HEK293 (cell line): ENCODE data around the gene HDLBP.

ENCODE experiments used
- CTCF ChIA-PET: fragments of 350-600 bp; formaldehyde crosslinking; extraction: SDS; loops from one replicate; lab custom pipeline; 2021; ENCODE audit warnings: antibody characterized with exemption; lab: Yijun Ruan, JAX
- POLR2A ChIA-PET: fragments of 300-600 bp; formaldehyde crosslinking; extraction: SDS; loops from one replicate; lab custom pipeline; 2020; ENCODE audit warnings: antibody characterized with exemption, inconsistent platforms; lab: Yijun Ruan, JAX
- H3K27ac ChIP-seq: fragments of 200-500 bp; sonication (Bioruptor generic); 2 replicates; pipeline ENCODE4 v1.5.1; 2014; ENCODE audit warnings: low read depth, low read length, control low read depth, inconsistent platforms; ENCODE audit errors: extremely low read depth
- H3K36me3 ChIP-seq, 2 experiments: fragments of 200-500 bp in 1 of 2; sonication (Bioruptor generic) in 1 of 2; 1 replicate in 1 of 2; 2 replicates in 1 of 2; pipeline ENCODE4 v1.5.1; 2014 to 2017; ENCODE audit warnings: inconsistent platforms in 2 of 2, low read length in 2 of 2; ENCODE audit not compliant: control insufficient read depth in 2 of 2, insufficient read depth in 1 of 2
- H3K4me1 ChIP-seq: fragments of 200-500 bp; sonication (Bioruptor generic); 2 replicates; pipeline ENCODE4 v1.5.1; 2014; ENCODE audit warnings: mild to moderate bottlenecking, low read length, inconsistent platforms; ENCODE audit not compliant: control insufficient read depth, insufficient read depth
- H3K4me3 ChIP-seq: 2 replicates; pipeline ENCODE4 v1.5.1; 2011; ENCODE audit warnings: low read depth, mild to moderate bottlenecking, control low read depth, low read length, moderate library complexity
- H3K9me3 ChIP-seq: fragments of 200-500 bp; sonication (Bioruptor generic); 2 replicates; pipeline ENCODE4 v1.5.1; 2014; ENCODE audit warnings: low read depth, low read length, inconsistent platforms; ENCODE audit not compliant: control insufficient read depth, insufficient read depth
- AEBP2 ChIP-seq: fragments of 450-650 bp; formaldehyde crosslinking; IDR thresholded peaks from 2 replicates; pipeline ENCODE4 v1.5.1; 2016; ENCODE audit warnings: missing biosample characterization, missing genetic modification characterization, borderline replicate concordance
- CTCF ChIP-seq: fragments of 450-650 bp; formaldehyde crosslinking; IDR thresholded peaks from 2 replicates; pipeline ENCODE4 v1.5.1; 2016; ENCODE audit warnings: missing biosample characterization, missing genetic modification characterization
- GLIS1 ChIP-seq: fragments of 450-650 bp; formaldehyde crosslinking; IDR thresholded peaks from 2 replicates; pipeline ENCODE4 v1.5.1; 2016; ENCODE audit warnings: missing biosample characterization, missing genetic modification characterization
- HOXD13 ChIP-seq: sonication (generic); formaldehyde crosslinking; IDR thresholded peaks from 2 replicates; pipeline ENCODE4 v1.8.0; 2022; ENCODE audit warnings: missing genetic modification reagents, borderline replicate concordance
- SALL2 ChIP-seq: fragments of 450-650 bp; formaldehyde crosslinking; IDR thresholded peaks from 2 replicates; pipeline ENCODE4 v1.5.0; 2017; ENCODE audit warnings: missing biosample characterization, mild to moderate bottlenecking, missing genetic modification characterization, borderline replicate concordance
- SETDB1 ChIP-seq: IDR thresholded peaks from one replicate; pipeline ENCODE4 v1.6.1; 2017; ENCODE audit warnings: mild to moderate bottlenecking, low read length, moderate library complexity, mixed read lengths; ENCODE audit not compliant: insufficient read length
- TCF7L2 ChIP-seq: IDR thresholded peaks from 2 replicates; pipeline ENCODE4 v1.6.1; 2011; ENCODE audit warnings: low read depth, mild to moderate bottlenecking, inconsistent platforms, low read length, moderate library complexity, borderline replicate concordance
- ZBTB1 ChIP-seq: fragments of 450-650 bp; formaldehyde crosslinking; IDR thresholded peaks from 2 replicates; pipeline ENCODE4 v1.5.1; 2016; ENCODE audit warnings: missing biosample characterization, missing genetic modification characterization
- ZBTB21 ChIP-seq: fragments of 450-650 bp; formaldehyde crosslinking; IDR thresholded peaks from 2 replicates; pipeline ENCODE4 v1.5.1; 2017; ENCODE audit warnings: missing biosample characterization, missing genetic modification characterization
- ZEB2 ChIP-seq: fragments of 450-650 bp; formaldehyde crosslinking; IDR thresholded peaks from 2 replicates; pipeline ENCODE4 v1.5.1; 2016; ENCODE audit warnings: missing biosample characterization, missing genetic modification characterization
- ZNF133 ChIP-seq: fragments of 450-650 bp; formaldehyde crosslinking; IDR thresholded peaks from 2 replicates; pipeline ENCODE4 v1.5.1; 2016; ENCODE audit warnings: missing biosample characterization, missing genetic modification characterization
- ZNF19 ChIP-seq: fragments of 450-650 bp; formaldehyde crosslinking; IDR thresholded peaks from 2 replicates; pipeline ENCODE4; 2016; ENCODE audit warnings: missing biosample characterization, missing genetic modification characterization, low read depth
- ZNF266 ChIP-seq: fragments of 450-650 bp; formaldehyde crosslinking; IDR thresholded peaks from 2 replicates; pipeline ENCODE4 v1.5.1; 2016; ENCODE audit warnings: missing biosample characterization, missing genetic modification characterization, low read depth
- ZNF280C ChIP-seq: fragments of 450-650 bp; formaldehyde crosslinking; IDR thresholded peaks from 2 replicates; pipeline ENCODE4 v1.5.1; 2016; ENCODE audit warnings: missing biosample characterization, missing genetic modification characterization
- ZNF302 ChIP-seq: fragments of 450-650 bp; formaldehyde crosslinking; IDR thresholded peaks from 2 replicates; pipeline ENCODE4 v1.5.1; 2016; ENCODE audit warnings: missing biosample characterization, missing genetic modification characterization, low read depth
- ZNF350 ChIP-seq: fragments of 450-650 bp; formaldehyde crosslinking; IDR thresholded peaks from 2 replicates; pipeline ENCODE4 v1.5.0; 2017; ENCODE audit warnings: missing biosample characterization, mild to moderate bottlenecking, missing genetic modification characterization
- ZNF394 ChIP-seq: fragments of 450-650 bp; formaldehyde crosslinking; IDR thresholded peaks from 2 replicates; pipeline ENCODE4 v1.5.1; 2016; ENCODE audit warnings: missing biosample characterization, missing genetic modification characterization, mild to moderate bottlenecking, moderate library complexity, borderline replicate concordance
- ZNF398 ChIP-seq: fragments of 450-650 bp; formaldehyde crosslinking; IDR thresholded peaks from 2 replicates; pipeline ENCODE4 v1.5.1; 2017; ENCODE audit warnings: missing biosample characterization, missing genetic modification characterization
- ZNF555 ChIP-seq: fragments of 450-650 bp; formaldehyde crosslinking; conservative IDR thresholded peaks from 2 replicates; pipeline ENCODE4 v1.5.1; 2017; ENCODE audit warnings: missing biosample characterization, mild to moderate bottlenecking, missing genetic modification characterization, inconsistent platforms
- ZNF585B ChIP-seq: fragments of 450-650 bp; formaldehyde crosslinking; IDR thresholded peaks from 2 replicates; pipeline ENCODE4 v1.5.1; 2016; ENCODE audit warnings: missing biosample characterization, missing genetic modification characterization
- ZNF747 ChIP-seq: fragments of 450-650 bp; formaldehyde crosslinking; IDR thresholded peaks from 2 replicates; pipeline ENCODE4 v1.5.1; 2016; ENCODE audit warnings: missing biosample characterization, missing genetic modification characterization
- ZNF837 ChIP-seq: fragments of 450-650 bp; formaldehyde crosslinking; IDR thresholded peaks from 2 replicates; pipeline ENCODE4 v1.5.1; 2016; ENCODE audit warnings: missing biosample characterization, missing genetic modification characterization
- ZSCAN16 ChIP-seq: fragments of 450-650 bp; formaldehyde crosslinking; IDR thresholded peaks from 2 replicates; pipeline ENCODE4 v1.5.1; 2016; ENCODE audit warnings: missing biosample characterization, missing genetic modification characterization
- TF ChIP-seq, protein P1 (sequence below): fragments of 450-650 bp; IDR thresholded peaks from 2 replicates; pipeline ENCODE4 v1.5.1; 2018; ENCODE audit warnings: missing biosample characterization, missing genetic modification characterization

The HDLBP gene

DNA sequence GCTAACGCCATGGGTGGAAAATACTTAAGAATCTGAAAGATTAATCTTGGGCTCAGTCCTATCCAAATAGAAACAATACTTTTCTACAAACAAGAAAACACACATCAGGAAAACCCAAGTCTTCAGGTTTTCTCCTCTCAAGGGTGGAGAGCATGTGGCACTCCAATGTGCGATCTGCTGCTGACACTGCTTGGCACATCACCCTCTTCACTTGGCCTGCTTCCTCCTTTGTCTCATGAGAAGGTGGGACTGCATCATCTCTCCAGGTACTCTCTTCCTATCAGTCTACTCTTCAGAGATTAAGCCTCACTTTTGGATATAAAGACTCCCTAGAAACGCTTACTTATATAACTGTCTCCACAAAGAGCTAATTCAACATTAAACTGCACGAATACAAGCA, 26.4 kb downstream of the HDLBP start:
- ChIA-PET POLR2A (interaction anchor here (2.6 kb wide), 1 partner anchor 26 kb away, joined by 12 read pairs; the partner anchor contains the start of gene HDLBP), CTCF (interaction anchor here (0.6 to 1.9 kb wide), 4 partner anchors 12 to 334 kb away, joined by 3 to 4 read pairs (median 3); partner anchors contain the start of gene PASK)
- no peak overlapping the region for H3K27ac ChIP-seq
- no peaks in the 10 kb centered on the region for H3K9me3 ChIP-seq
- no peak overlapping the region for H3K4me3 ChIP-seq
- H3K4me1 ChIP-seq: peaks cover 4% of the 10 kb centered on the region; the same call in 1 of the 2 replicates
- peaks cover 0 to 4% of the 10 kb centered on the region in 2 experiments; a peak in 2 of 3 replicates for H3K36me3 ChIP-seq
- TF ChIP-seq ZNF585B: no peak
- no peak for TF ChIP-seq GLIS1 (tag by site-specific recombination)
- TF ChIP-seq, protein P1, sequence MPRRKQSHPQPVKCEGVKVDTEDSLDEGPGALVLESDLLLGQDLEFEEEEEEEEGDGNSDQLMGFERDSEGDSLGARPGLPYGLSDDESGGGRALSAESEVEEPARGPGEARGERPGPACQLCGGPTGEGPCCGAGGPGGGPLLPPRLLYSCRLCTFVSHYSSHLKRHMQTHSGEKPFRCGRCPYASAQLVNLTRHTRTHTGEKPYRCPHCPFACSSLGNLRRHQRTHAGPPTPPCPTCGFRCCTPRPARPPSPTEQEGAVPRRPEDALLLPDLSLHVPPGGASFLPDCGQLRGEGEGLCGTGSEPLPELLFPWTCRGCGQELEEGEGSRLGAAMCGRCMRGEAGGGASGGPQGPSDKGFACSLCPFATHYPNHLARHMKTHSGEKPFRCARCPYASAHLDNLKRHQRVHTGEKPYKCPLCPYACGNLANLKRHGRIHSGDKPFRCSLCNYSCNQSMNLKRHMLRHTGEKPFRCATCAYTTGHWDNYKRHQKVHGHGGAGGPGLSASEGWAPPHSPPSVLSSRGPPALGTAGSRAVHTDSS (tag by site-specific recombination): no peak
- no peak for TF ChIP-seq ZBTB1 (tag by site-specific recombination)
- no peak for TF ChIP-seq HOXD13 (CRISPR knock-in tag)
- no peak for TF ChIP-seq ZEB2 (tag by site-specific recombination)
- no peak for TF ChIP-seq ZNF747
- TF ChIP-seq ZNF350 (tag by site-specific recombination): no peak
- TF ChIP-seq ZNF394: no peak
- TF ChIP-seq, all 188 proteins: peak for 0

DNA sequence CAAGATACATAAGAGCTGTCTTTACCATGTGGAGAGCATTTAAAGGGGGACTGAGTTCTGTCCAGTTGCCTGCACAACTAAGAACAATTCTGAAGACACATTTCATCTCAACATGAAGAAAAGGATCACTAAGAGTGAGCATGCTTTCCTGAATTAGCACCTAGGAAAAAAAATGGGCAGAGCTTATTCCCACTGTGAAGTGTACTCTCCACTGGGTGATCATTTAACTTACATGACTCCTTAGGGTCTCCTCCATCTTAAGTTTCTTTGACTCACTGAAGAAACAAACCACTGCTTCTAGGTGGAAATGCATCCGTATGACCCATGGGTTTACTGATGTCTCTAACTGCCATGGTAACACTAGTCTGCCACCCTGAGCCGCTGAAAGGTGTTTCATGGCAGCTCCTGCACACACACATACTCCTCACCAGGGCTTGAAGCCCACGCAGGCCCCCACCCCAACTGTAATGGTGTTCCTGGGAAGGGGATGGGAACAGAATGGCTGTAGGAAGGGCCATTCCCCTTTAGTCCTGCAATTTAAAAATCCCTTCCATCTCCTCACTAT, 27.1 kb downstream of the HDLBP start:
- CTCF ChIA-PET: interaction anchor here (0.6 to 1.9 kb wide), 3 partner anchors 12 to 25 kb away, joined by 3 to 4 read pairs (median 4); no protein-coding TSS in a partner anchor

More for the DNA sequence above, 27.1 kb downstream of the HDLBP start:
- Histone ChIP-seq H3K4me1 (peaks cover 4% of the 10 kb centered on the region; the same call in 1 of the 2 replicates), H3K36me3 (peaks cover 0 to 4% of the 10 kb centered on the region in 2 experiments; a peak in 2 of 3 replicates), H3K27ac (no peak overlapping the region), H3K9me3 (no peaks in the 10 kb centered on the region), H3K4me3 (no peak overlapping the region)
- POLR2A ChIA-PET: interaction anchor here (2.6 kb wide), 1 partner anchor 26 kb away, joined by 12 read pairs; the partner anchor contains the start of gene HDLBP
- TF ChIP-seq ZNF280C (tag by site-specific recombination): no peak
- TF ChIP-seq ZSCAN16 (tag by site-specific recombination): no peak
- TF ChIP-seq ZNF302 (tag by site-specific recombination): no peak
- no peak for TF ChIP-seq ZNF19 (tag by site-specific recombination)
- no peak for TF ChIP-seq AEBP2 (tag by site-specific recombination)
- TF ChIP-seq CTCF (tag by site-specific recombination): no peak
- no peak for TF ChIP-seq ZNF555 (tag by site-specific recombination)
- TF ChIP-seq ZNF133: no peak
- no peak for TF ChIP-seq SETDB1
- no peak for TF ChIP-seq ZNF398 (tag by site-specific recombination)
- TF ChIP-seq ZBTB21 (tag by site-specific recombination): no peak
- no peak for TF ChIP-seq SALL2 (tag by site-specific recombination)
- TF ChIP-seq ZNF837 (tag by site-specific recombination): no peak
- TF ChIP-seq TCF7L2: no peak
- no peak for TF ChIP-seq ZNF266
